Stimulated activated effector memory CD8-positive, alpha-beta T cell treated with anti-CD3 and anti-CD28 coated beads, Interleukin-12 subunit alpha, Interleukin-12 subunit beta, amount 100 ng/mL, for 72 hours (primary cell): ENCODE data around the gene CASQ2.

ENCODE experiments used
- ATAC-seq: fragments of 150-1000 bp; cut with Tn5 transposase; 2 replicates; pipeline ENCODE4 v1.10.0; 2021
- DNase-seq, 2 donors: peaks; one replicate each; pipeline ENCODE4 v3.0.0; 2021 to 2022; ENCODE audit warnings: low spot score in 2 of 2
- H3K27ac Mint-ChIP-seq: one replicate; pipeline ENCODE4 v1.8.0; 2022; ENCODE audit warnings: mild to moderate bottlenecking, mixed read lengths
- H3K36me3 Mint-ChIP-seq: one replicate; pipeline ENCODE4 v1.8.0; 2022; ENCODE audit warnings: mild to moderate bottlenecking, mixed read lengths
- H3K4me1 Mint-ChIP-seq: one replicate; pipeline ENCODE4 v1.8.0; 2022; ENCODE audit warnings: mixed read lengths
- H3K4me3 Mint-ChIP-seq: one replicate; pipeline ENCODE4 v1.8.0; 2022; ENCODE audit warnings: mild to moderate bottlenecking, mixed read lengths
- H3K9me3 Mint-ChIP-seq: one replicate; pipeline ENCODE4 v1.8.0; 2022; ENCODE audit warnings: mixed read lengths

Gene CASQ2

DNA sequence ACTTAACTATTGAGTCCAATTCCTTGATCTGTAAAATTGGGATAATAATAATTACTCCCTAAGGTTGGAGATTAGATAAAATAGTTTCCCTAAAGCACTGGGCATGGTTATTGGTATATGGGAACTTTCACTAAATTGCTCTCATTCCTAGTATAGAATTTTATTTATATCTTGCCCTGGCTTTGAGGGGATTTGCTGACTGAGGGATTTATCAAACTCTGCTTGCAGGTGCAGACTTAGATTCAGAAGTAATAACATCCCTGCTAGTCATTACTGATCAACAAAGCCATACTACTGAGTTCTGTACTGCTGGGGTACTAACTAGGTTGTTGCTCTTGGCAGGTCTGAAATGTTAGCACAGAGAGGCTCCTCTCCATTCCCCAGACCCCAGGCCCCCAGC, 41.9 kb downstream of the CASQ2 start:
- Mint-ChIP-seq H3K9me3 (no peaks in the 10 kb centered on the region), H3K27ac (no peak overlapping the region), H3K36me3 (no peaks in the 10 kb centered on the region), H3K4me3 (no peak overlapping the region), H3K4me1 (no peaks in the 10 kb centered on the region)
- no peak for DNase-seq
- no peak for ATAC-seq

DNA sequence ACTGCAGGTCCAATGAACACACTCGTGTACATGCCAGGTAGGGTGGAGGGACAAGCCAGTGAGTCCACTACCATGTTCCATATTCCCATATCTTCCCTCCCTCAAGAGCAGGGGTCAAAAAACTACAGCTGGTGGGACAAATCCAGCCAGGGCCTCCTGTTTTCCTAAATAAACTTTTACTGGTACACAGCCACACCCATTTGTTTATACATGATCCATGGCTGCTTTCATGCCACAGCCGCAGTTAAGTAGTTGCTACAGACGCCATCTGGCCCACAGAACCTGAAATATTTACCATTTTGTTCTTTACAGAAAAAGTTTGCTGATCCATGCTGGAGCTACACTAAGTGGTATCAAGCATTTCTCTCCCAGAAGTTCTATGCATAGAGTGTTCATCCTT, 42.4 kb downstream of the CASQ2 start:
- DNase-seq, result no peak
- no peak overlapping the region for H3K4me3 Mint-ChIP-seq
- no peak overlapping the region for H3K27ac Mint-ChIP-seq
- no peaks in the 10 kb centered on the region for H3K36me3 Mint-ChIP-seq
- no peaks in the 10 kb centered on the region for H3K9me3 Mint-ChIP-seq
- ATAC-seq, result no peak
- H3K4me1 Mint-ChIP-seq, result no peaks in the 10 kb centered on the region

DNA sequence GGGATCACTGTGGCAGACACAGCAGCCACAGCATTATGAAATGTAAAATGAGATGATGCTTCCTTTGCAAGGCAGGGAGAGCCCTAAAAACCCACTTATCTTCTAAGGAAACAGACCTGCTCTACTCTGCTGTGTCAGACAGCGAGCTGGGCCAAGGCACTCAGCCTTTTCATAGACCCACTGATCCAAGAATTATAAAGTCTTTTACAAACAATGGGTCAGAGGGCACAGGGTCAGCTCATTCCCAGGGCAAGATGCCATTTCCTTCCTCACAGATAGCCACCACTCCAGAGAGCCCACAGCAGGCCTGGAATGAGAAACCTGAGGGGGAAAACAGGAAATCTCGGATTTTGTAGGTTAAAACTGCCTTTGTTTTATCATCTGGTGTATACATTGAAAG, 42.9 kb downstream of the CASQ2 start:
- no peaks in the 10 kb centered on the region for H3K9me3 Mint-ChIP-seq
- H3K27ac Mint-ChIP-seq, result no peak overlapping the region
- H3K4me3 Mint-ChIP-seq, result no peak overlapping the region
- no peak for ATAC-seq
- no peak for DNase-seq
- no peaks in the 10 kb centered on the region for H3K4me1 Mint-ChIP-seq
- H3K36me3 Mint-ChIP-seq, result no peaks in the 10 kb centered on the region

DNA sequence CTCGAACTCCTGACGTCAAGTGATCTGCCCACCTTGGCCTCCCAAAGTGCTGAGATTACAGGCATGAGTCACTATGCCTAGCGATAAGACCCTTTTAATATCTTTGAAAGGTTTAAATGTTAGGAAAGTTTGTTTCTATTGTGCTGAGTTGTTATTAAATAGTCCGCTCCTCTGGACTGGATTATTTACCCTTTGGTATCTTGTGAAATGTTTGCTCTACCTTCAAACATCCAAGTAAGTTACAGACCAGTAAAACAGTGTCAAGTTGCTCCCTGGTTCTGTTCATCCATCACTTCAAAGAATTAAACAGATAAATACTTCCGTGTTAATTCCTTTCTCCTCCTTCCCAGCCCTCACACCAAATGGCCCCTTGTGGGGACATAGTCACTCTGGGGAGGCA, 44.8 kb downstream of the CASQ2 start:
- ATAC-seq (no peak), DNase-seq (no peak)
- no peaks in the 10 kb centered on the region for H3K9me3 Mint-ChIP-seq

DNA sequence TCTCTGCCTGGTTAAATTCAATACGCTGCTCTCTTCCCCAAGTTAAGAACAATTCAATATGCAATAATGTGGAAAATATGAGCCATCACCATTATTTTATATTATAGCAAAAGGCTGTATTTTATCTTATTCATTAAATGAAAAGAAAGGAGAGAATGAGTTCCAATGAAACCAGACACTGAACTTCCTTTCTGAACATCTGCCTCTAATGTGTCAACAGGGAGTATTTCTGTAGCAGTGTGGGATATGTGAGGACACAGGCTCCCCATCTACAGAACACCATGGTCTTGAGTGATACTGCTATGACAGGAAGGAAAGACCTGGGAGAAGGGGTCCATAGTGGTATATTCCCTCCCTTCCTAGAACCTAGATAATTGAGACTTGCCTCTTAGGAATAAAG, 46.3 kb downstream of the CASQ2 start:
- Mint-ChIP-seq H3K4me1 (no peaks in the 10 kb centered on the region), H3K36me3 (no peaks in the 10 kb centered on the region), H3K4me3 (no peak overlapping the region), H3K27ac (no peak overlapping the region), H3K9me3 (no peaks in the 10 kb centered on the region)
- ATAC-seq (no peak), DNase-seq (no peak)

More for the DNA sequence above, 44.8 kb downstream of the CASQ2 start:
- no peaks in the 10 kb centered on the region for H3K36me3 Mint-ChIP-seq
- H3K4me3 Mint-ChIP-seq, result no peak overlapping the region
- H3K4me1 Mint-ChIP-seq, result no peaks in the 10 kb centered on the region
- no peak overlapping the region for H3K27ac Mint-ChIP-seq

DNA sequence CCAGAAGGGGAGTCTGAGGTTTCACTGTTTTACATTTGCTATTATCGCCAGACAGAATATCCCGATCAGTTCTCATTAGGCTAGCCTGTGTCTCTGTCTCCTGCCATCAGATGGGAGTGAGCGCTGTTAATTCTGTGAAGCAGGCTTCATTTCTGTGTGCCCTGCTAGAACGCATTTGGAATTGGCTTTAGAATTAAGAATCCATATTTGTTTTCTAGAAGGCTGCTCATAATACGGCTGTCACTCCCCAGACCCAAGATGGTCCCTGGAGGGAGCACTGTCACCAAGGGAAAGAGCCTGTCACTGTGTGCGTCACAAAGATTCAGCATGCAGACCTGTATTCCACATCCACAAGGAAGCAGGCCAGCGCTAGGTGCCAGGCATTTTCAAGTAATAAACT, 49.2 kb downstream of the CASQ2 start:
- Mint-ChIP-seq H3K4me3 (no peak overlapping the region), H3K27ac (no peak overlapping the region), H3K4me1 (no peaks in the 10 kb centered on the region), H3K36me3 (no peaks in the 10 kb centered on the region), H3K9me3 (no peaks in the 10 kb centered on the region)
- no peak for DNase-seq
- peak; percentile 24 for ATAC-seq

DNA sequence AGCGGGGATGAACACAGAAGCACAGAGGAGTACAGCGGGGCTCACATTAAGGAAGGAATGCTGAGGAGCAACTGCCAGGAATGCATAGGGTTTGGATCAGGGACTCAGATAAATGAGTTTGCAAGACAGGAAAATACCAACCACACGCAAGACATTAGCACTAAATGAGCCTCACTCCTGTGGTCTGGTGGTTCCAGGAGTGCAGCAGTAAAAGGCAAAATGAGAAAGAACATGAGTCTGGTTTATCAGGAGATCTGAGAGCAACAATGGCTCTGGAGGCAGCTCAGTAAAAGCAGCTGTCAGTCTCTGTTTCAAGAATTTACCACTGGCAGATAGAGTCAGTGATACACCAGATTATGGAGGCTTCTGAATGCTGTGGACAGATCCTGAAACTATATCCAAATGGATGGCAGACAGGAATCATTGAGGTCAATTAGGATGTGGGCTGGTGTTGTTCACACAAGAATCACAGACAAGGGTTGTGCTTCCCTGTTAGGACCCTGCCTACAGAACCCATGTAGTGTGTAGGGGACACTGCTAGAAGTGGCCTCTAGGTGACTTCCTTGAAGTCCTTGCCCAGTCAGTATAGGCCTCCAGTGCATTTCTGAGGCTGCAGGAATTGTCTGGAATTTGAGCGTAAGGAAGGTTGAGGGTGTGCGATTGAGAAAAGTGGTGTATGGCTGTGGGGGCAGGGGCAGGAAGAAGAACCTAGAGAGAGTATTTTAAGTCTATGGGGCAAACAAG, 50.3 kb downstream of the CASQ2 start:
- no peak overlapping the region for H3K27ac Mint-ChIP-seq
- DNase-seq (no peak), ATAC-seq (no peak)
- H3K36me3 Mint-ChIP-seq, result no peaks in the 10 kb centered on the region
- H3K9me3 Mint-ChIP-seq, result no peaks in the 10 kb centered on the region
- no peak overlapping the region for H3K4me3 Mint-ChIP-seq
- H3K4me1 Mint-ChIP-seq, result no peaks in the 10 kb centered on the region

DNA sequence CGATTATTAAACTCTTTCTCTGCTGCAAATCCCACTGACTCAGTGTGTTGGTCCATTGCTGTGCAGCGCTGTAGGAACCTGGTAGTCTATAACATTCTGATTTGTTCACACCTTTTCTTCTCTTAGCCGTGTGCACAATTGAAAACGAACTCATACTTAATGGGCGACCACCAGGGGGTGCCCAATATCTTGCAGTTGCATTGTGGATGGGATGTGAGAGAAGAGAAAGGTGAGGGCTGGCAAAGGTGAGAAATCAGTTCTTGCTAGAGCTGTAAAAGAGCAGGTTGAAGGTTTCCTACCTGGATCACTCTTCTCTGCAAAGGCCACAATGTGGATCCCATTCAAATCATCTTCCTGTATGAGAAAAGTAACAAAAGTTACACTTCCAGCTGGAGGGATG, 51.0 kb downstream of the CASQ2 start:
- peak in 1 of 2 donors; percentile 51 for DNase-seq
- no peak for ATAC-seq
- H3K4me3 Mint-ChIP-seq, result no peak overlapping the region
- H3K36me3 Mint-ChIP-seq, result no peaks in the 10 kb centered on the region
- H3K4me1 Mint-ChIP-seq, result no peaks in the 10 kb centered on the region
- H3K27ac Mint-ChIP-seq, result no peak overlapping the region
- no peaks in the 10 kb centered on the region for H3K9me3 Mint-ChIP-seq

DNA sequence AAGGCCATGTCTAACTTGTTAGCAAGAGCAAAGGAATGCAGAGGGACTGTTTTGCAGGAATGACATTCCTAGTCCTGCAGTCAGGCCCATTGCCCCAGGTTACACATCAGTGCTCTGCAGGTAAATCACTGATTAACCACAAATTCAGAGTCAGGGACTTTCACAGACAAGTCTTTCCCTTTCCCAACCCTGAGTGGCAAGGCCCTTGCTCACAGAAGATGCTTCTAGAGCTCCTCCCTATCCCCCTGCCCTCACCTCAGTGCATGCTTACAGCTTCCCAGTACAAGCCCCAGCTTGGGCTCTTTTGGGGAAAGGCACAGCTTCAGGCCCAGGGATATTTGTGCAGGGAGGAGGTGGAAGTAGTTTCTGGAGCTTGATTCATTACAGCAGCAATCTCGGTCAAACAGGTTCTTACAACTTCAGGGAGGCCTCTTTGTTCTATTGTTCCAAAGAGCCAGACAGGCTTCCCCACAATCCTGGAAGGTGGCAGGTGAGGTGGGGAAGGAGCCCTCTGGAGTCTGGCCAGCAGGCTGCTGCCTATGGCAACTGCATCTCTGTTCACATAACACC, 53.9 kb downstream of the CASQ2 start:
- H3K4me1 Mint-ChIP-seq, result no peaks in the 10 kb centered on the region
- no peak overlapping the region for H3K27ac Mint-ChIP-seq
- no peak for ATAC-seq
- no peak overlapping the region for H3K4me3 Mint-ChIP-seq
- H3K9me3 Mint-ChIP-seq, result no peaks in the 10 kb centered on the region
- DNase-seq, result no peak
- H3K36me3 Mint-ChIP-seq, result no peaks in the 10 kb centered on the region

DNA sequence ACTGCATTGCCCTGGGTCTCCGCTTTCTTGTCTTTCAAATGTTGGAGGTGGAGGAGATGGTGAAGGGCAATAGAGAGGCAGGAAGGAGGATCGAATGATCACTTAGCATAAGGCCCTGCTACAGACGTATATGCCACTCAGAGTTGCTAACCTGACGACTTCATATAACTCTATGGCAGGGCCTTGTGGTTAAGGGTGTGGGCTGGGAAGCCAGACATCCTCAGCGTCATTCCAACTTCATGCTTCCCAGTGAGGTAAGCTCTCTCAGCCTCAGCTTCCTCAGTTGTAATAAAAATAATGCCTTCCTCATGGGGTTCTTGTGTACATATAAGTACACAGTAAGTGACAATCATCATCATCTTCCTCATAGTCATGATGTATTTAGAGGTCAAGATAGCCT, 54.6 kb downstream of the CASQ2 start:
- no peak overlapping the region for H3K27ac Mint-ChIP-seq
- no peak for DNase-seq
- no peaks in the 10 kb centered on the region for H3K9me3 Mint-ChIP-seq
- no peak overlapping the region for H3K4me3 Mint-ChIP-seq
- no peaks in the 10 kb centered on the region for H3K36me3 Mint-ChIP-seq
- ATAC-seq, result no peak
- no peaks in the 10 kb centered on the region for H3K4me1 Mint-ChIP-seq

DNA sequence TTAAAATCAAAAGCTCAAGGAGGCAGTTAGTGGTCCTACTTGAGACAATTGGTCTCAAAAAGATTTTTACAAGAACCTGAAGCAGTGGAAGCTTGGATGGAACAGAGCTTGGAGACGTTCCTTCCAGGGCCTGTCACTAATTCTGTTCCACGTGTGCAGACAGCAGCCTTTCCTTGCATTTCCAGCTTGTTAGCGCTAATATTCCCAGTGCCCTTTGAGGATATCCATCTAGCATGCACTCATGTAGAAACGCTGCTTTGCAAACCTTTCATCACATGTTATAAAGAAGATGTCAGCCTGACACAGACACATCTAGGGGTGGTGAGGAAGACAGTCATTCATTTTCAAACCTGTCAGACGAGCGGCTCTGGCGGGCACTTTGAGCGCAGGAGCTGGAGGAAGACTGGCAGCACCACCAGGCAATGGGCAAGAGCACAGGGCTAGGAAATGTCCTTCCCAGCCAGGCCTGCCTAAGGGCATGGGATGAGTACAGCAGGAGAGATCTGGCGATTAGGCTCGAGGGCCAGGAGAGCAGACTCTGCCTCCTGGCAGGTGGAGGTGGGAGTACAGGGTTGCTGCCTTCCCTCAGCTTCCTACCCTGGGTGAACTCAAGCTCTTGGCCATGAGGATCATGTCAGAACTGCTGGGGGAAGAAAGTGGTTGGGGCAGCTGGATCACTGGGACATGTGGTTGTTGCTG, 55.5 kb downstream of the CASQ2 start:
- no peaks in the 10 kb centered on the region for H3K36me3 Mint-ChIP-seq
- no peaks in the 10 kb centered on the region for H3K9me3 Mint-ChIP-seq
- no peaks in the 10 kb centered on the region for H3K4me1 Mint-ChIP-seq
- no peak overlapping the region for H3K4me3 Mint-ChIP-seq
- ATAC-seq, result no peak
- H3K27ac Mint-ChIP-seq, result no peak overlapping the region
- DNase-seq, result no peak

DNA sequence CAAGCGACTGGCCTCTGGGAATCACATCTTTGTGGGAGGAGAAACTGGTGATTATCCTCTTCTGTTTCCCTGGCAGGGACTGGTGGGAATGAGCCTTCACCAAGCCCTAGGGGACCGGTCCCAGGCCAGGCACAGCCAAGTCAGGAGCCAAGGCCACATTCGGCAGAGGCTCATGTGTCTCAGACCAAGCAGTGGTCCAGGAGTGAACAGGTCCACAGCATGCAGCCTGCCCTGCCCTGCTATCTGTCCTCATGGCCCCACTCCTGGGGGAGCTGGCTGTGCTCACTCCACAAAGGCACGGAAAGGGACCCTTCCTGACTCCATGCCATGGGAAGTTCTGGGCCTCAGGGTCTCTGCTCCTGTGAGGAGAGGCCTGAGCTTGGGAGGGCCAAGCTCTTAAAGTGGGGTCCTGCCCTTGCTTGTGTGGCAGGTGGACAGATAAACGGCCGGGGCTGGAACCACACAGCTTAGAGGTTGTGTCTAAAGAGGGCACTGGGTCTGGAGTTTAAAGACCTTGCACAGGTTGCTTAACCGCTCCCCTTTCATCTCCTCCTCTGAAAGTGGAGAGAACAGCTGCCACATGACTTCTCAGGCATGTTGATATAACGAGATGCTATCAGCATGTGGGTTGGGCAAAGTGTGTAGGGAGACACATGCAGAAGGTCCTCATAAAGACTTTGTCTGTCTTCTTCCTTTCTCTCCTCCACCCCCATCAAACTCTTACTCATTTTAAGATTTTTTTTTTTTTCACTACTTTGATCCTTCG, 57.5 kb downstream of the CASQ2 start:
- Mint-ChIP-seq H3K36me3 (no peaks in the 10 kb centered on the region), H3K4me1 (no peaks in the 10 kb centered on the region), H3K9me3 (no peaks in the 10 kb centered on the region), H3K4me3 (no peak overlapping the region), H3K27ac (no peak overlapping the region)
- ATAC-seq (no peak), DNase-seq (no peak)

DNA sequence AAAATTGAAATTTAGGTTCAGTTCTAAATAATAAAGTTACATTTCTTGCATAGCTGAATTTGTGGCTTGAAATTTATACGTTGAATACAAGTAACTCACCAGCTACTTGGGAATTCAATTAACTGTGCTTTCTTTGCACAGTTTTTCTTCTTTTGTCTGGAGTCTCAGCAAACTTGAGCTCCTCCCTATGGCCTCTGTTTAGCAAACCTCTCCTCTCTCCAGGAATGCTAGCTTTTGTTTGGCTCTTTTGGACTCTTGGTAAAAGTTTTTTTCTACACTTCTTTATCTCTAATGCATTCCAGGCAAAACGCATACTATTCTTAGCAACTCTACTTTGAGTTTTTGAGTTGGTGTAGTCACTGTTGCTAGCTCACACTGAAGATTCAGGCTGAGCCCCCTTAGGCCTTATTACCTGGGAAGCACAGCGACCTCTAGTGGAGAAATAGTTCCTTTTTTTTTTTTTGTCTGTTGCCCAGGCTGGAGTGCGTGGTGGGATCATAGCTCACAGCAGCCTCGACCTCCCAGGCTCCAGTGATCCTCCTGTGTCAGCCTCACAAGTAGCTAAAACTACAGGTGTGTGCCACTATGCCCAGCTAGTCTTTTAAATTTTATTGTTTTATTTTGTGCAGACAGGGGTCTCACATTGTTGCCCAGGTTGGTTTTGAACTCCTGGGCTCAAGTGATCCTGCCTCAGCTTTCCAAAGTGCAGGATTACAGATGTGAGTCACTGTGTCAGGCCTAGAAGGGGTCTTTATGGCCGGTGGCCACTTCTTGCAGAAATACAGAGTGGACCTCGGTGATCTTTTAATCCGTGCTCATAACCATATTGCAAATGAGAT, 61.7 kb downstream of the CASQ2 start:
- H3K4me3 Mint-ChIP-seq, result no peak overlapping the region
- no peaks in the 10 kb centered on the region for H3K9me3 Mint-ChIP-seq
- no peaks in the 10 kb centered on the region for H3K36me3 Mint-ChIP-seq
- DNase-seq, result no peak
- no peaks in the 10 kb centered on the region for H3K4me1 Mint-ChIP-seq
- ATAC-seq, result peak; percentile 39
- no peak overlapping the region for H3K27ac Mint-ChIP-seq

DNA sequence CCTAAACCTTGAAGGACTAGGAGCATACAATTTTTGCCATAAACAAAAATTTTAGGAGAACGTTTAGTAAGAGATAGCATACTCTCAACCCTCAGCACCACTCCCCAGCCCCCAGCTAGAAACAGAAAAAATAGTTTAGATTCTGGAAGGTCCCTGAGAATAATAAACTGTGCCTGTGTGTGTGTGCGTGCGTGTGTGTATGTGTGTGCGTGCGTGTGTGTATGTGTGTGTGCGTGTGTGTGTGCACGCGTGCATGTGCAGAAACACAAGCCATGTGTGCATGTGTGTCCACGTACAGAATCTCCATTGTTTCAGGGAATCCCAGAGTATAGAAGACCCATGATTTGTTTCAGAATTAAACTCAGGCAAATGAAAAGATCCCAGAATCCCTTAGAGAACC, 62.6 kb downstream of the CASQ2 start:
- no peak overlapping the region for H3K27ac Mint-ChIP-seq
- DNase-seq, result no peak
- no peaks in the 10 kb centered on the region for H3K36me3 Mint-ChIP-seq
- H3K9me3 Mint-ChIP-seq, result no peaks in the 10 kb centered on the region
- no peak overlapping the region for H3K4me3 Mint-ChIP-seq
- no peak for ATAC-seq
- H3K4me1 Mint-ChIP-seq, result no peaks in the 10 kb centered on the region
